Measurements from ENCODE around the gene TGFBR2. TPM values are rescaled to one million over a fixed set of nuclear protein-coding genes. Genes with fewer than 3 reads are reported as not detected.

The TGFBR2 gene
- total RNA-seq, 4 donors from 2014 or later, result 95.3 to 255 (median 211) TPM

GRCh38 chr3:30698549-30698948 lies 92.1 kb downstream of the TGFBR2 start:
- H3K36me3 ChIP-seq, result no peaks in the 10 kb centered on the region
- TF ChIP-seq POLR2A (IDR thresholded peaks at IDR 0.05), result no peak
- no peak for TF ChIP-seq CTCF (IDR thresholded peaks at IDR 0.05)
- no peaks in the 10 kb centered on the region for H3K27me3 ChIP-seq
- H3K4me3 ChIP-seq, result no peak overlapping the region
- DNase-seq, result no peak
- no peaks in the 10 kb centered on the region for H3K9me3 ChIP-seq
- intact Hi-C loops (cut with DNase I; ENCODE audit: low total_unique reads), result loop anchor here (10.0 kb wide), 1 partner anchor 584 kb away; no protein-coding TSS in a partner anchor
- H3K4me1 ChIP-seq, result no peaks in the 10 kb centered on the region
- H3K27ac ChIP-seq, result no peak overlapping the region

- no peaks in the 10 kb centered on the region for H3K36me3 ChIP-seq
- DNase-seq, result no peak
- no peaks in the 10 kb centered on the region for H3K27me3 ChIP-seq
- intact Hi-C loops (cut with DNase I; ENCODE audit: low total_unique reads), result loop anchor here (10.0 kb wide), 1 partner anchor 585 kb away; no protein-coding TSS in a partner anchor
- H3K4me1 ChIP-seq, result no peaks in the 10 kb centered on the region
- TF ChIP-seq CTCF (IDR thresholded peaks at IDR 0.05) (no peak), POLR2A (IDR thresholded peaks at IDR 0.05) (no peak)
- no peaks in the 10 kb centered on the region for H3K9me3 ChIP-seq
- no peak overlapping the region for H3K4me3 ChIP-seq
- no peak overlapping the region for H3K27ac ChIP-seq
Observed at GRCh38 chr3:30699927-30700326, 93.5 kb downstream of the TGFBR2 start.

GRCh38 chr3:30700702-30701321 lies 94.4 kb downstream of the TGFBR2 start:
- H3K4me1 ChIP-seq, result no peaks in the 10 kb centered on the region

GRCh38 chr3:30702038-30702827 lies 95.8 kb downstream of the TGFBR2 start:
- no peak overlapping the region for H3K27ac ChIP-seq

More at GRCh38 chr3:30700702-30701321, 94.4 kb downstream of the TGFBR2 start:
- Histone ChIP-seq H3K27ac (no peak overlapping the region), H3K27me3 (no peaks in the 10 kb centered on the region), H3K4me3 (no peak overlapping the region), H3K36me3 (no peaks in the 10 kb centered on the region), H3K9me3 (no peaks in the 10 kb centered on the region)
- intact Hi-C loops (cut with DNase I; ENCODE audit: low total_unique reads), result no loop called here
- TF ChIP-seq CTCF (IDR thresholded peaks at IDR 0.05), result no peak
- TF ChIP-seq POLR2A (IDR thresholded peaks at IDR 0.05), result no peak
- DNase-seq, result no peak

More at GRCh38 chr3:30702038-30702827, 95.8 kb downstream of the TGFBR2 start:
- no peaks in the 10 kb centered on the region for H3K36me3 ChIP-seq
- H3K9me3 ChIP-seq, result no peaks in the 10 kb centered on the region
- no peak overlapping the region for H3K4me3 ChIP-seq
- H3K4me1 ChIP-seq, result no peaks in the 10 kb centered on the region
- intact Hi-C loops (cut with DNase I; ENCODE audit: low total_unique reads), result no loop called here
- no peaks in the 10 kb centered on the region for H3K27me3 ChIP-seq
- no peak for TF ChIP-seq CTCF (IDR thresholded peaks at IDR 0.05)
- TF ChIP-seq POLR2A (IDR thresholded peaks at IDR 0.05), result no peak
- DNase-seq, result no peak

Measured in uterus (tissue), 4 donors.